Kidney epithelial cell (primary cell): Measurements from ENCODE around the gene C4orf36. TPM values are rescaled to one million over a fixed set of nuclear protein-coding genes. Genes with fewer than 3 reads are reported as not detected.

Source experiments
- DNase-seq: peaks from one replicate; pipeline ENCODE4 v3.0.0-alpha.2; 2010; ENCODE audit warnings: low read depth
- H3K27me3 ChIP-seq: 2 replicates; pipeline ENCODE4 v1.6.0; 2011; ENCODE audit warnings: low read length; ENCODE audit not compliant: control insufficient read depth, insufficient read depth
- H3K36me3 ChIP-seq: 2 replicates; pipeline ENCODE4 v1.5.1; 2011; ENCODE audit warnings: low read length; ENCODE audit not compliant: control insufficient read depth, insufficient read depth
- H3K4me3 ChIP-seq: 2 replicates; pipeline ENCODE4 v1.5.1; 2011; ENCODE audit warnings: low read depth, mild to moderate bottlenecking, control low read depth, low read length
- total RNA-seq: library from RNA; depleted of rRNA; stranded (reverse); fragments of >200 nt; gene quantifications from 2 replicates; pipeline ENCODE4 v1.2.3, GENCODE V29; 2015
- TF ChIP-seq, protein P1 (sequence below): IDR thresholded peaks from 2 replicates; pipeline ENCODE4 v1.5.1; 2011; ENCODE audit warnings: mild to moderate bottlenecking, moderate library complexity, low read length, control low read depth, inconsistent platforms; ENCODE audit not compliant: insufficient read depth, poor library complexity, severe bottlenecking

Gene C4orf36
- total RNA-seq, 1 donor from 2014 or later, result 0.71 TPM

DNA sequence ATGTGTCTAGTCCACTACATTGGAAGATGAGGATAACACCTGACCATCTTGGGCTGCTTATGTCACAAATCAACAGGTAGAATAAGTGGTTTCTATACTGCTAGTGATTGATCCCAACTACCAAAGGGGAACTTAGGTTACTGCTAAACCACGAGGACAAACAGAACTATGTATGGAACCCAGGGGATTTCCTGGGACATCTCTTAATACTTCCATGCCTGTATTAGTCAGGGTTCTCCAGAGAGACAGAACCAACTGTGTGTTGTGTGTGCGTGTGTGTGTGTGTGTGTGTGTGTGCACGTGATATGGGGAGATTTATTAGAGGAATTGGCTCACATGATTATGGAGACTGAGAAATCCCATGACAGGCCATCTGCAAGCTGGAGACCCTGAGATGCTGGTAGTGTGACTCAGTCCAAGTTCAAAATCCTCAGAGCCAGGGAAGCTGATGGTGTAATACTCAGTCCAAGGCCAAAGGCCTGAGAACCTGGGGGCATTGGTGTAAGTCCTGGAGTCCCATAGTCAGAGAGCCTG, 26.4 kb upstream of the C4orf36 start:
- H3K27me3 ChIP-seq, result no peaks in the 10 kb centered on the region
- no peak for DNase-seq
- H3K36me3 ChIP-seq, result no peaks in the 10 kb centered on the region
- TF ChIP-seq, protein P1, sequence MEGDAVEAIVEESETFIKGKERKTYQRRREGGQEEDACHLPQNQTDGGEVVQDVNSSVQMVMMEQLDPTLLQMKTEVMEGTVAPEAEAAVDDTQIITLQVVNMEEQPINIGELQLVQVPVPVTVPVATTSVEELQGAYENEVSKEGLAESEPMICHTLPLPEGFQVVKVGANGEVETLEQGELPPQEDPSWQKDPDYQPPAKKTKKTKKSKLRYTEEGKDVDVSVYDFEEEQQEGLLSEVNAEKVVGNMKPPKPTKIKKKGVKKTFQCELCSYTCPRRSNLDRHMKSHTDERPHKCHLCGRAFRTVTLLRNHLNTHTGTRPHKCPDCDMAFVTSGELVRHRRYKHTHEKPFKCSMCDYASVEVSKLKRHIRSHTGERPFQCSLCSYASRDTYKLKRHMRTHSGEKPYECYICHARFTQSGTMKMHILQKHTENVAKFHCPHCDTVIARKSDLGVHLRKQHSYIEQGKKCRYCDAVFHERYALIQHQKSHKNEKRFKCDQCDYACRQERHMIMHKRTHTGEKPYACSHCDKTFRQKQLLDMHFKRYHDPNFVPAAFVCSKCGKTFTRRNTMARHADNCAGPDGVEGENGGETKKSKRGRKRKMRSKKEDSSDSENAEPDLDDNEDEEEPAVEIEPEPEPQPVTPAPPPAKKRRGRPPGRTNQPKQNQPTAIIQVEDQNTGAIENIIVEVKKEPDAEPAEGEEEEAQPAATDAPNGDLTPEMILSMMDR, result no peak
- H3K4me3 ChIP-seq, result no peak overlapping the region

DNA sequence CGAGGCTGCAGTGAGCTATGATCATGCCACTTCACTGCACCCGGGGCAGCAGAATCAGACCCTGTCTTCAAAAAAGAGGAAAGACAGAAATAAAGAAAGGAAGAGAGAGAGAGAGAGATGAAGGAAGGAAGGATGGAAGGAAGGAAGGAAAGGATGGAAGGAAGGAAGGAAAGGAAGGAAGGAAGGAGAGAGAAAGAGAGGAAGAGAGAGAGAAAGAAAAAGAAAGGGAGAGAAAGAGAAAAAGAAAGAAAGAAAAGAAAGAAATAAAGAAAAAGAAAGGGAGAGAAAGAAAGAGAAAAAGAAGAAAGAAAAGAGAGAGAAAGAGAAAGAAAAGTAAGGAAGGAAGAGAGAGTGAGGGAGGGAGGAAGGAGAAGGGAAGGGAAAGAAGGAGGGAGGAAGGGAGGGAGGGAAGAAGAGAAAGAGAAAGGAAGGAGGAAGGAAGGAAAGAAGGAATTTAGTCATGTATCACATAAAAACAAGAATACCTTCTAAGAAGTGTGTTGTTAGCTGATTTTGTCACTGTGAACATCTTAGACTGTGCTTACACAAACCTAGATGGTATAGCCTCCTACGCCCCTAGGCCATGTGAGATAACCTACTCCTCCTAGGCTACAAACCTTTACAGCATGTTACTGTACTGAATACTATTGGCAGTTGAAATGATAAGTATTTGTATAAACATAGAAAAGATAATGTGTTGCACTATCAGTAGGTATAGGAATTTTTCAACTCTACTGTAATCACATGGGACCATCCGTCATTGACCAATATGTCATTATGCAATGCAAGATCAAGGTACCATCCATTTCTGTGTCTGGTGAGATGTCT, 25.2 kb upstream of the C4orf36 start:
- Histone ChIP-seq H3K36me3 (no peaks in the 10 kb centered on the region), H3K4me3 (no peak overlapping the region), H3K27me3 (no peaks in the 10 kb centered on the region)
- TF ChIP-seq, protein P1, result no peak
- no peak for DNase-seq

DNA sequence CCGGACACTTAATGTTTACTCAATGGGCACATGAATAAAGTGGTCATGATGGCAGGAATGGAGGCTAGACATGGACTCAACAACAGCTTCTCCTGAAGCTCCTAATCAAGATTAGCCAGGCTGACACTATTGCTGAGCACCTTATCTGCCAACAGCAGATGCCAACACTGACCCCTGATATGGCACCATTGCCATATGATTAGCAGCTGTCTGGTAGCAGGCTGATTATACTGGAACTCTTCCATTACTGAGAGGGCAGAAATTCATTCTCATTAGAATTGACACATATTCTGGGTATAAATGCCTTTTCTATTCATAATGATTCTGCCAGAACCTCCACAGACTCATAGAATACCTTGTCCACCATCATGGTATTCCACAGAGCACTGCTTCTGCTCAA, 24.2 kb upstream of the C4orf36 start:
- TF ChIP-seq, protein P1, result no peak
- H3K36me3 ChIP-seq, result no peaks in the 10 kb centered on the region
- no peak for DNase-seq
- H3K27me3 ChIP-seq, result no peaks in the 10 kb centered on the region
- H3K4me3 ChIP-seq, result no peak overlapping the region

DNA sequence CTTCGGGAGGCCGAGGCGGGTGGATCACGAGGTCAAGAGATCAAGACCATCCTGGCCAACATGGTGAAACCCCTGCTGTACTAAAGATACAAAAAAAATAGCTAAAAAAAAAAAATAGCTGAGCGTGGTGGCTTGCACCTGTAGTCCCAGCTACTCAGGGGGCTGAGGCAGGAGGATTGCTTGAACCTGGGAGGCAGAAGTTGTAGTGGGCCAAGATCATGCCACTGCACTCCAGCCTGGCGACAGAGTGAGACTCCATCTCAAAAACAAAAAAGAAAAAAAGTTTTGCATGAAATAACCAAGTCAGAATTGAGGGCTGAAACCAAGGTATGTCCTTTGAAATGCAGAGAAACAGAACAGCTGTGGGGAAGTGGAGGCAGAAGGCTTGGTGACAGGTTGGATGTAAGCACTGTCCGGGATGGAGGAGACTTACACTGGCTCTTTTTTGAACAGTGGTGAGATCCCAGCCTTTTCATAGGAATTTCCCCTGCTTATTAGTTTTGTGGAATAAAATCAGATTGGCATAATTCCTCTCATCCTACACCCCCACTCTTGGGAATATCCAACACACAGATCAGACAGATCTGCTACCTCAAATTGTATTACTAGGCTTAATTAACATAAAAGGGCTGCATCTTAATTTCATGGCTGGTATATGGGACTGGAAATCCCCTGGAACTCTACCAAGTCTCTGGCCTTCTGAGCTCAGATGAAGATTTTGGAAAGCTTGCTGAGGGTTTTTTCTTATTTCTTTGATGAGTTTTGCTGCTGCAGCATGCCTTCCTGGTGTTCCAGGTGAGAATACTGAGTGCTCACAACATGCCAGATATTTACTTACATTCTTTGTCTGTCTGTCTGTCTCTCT, 18.8 kb upstream of the C4orf36 start:
- DNase-seq, result no peak
- no peak overlapping the region for H3K4me3 ChIP-seq
- TF ChIP-seq, protein P1, result no peak
- no peaks in the 10 kb centered on the region for H3K27me3 ChIP-seq
- no peaks in the 10 kb centered on the region for H3K36me3 ChIP-seq

DNA sequence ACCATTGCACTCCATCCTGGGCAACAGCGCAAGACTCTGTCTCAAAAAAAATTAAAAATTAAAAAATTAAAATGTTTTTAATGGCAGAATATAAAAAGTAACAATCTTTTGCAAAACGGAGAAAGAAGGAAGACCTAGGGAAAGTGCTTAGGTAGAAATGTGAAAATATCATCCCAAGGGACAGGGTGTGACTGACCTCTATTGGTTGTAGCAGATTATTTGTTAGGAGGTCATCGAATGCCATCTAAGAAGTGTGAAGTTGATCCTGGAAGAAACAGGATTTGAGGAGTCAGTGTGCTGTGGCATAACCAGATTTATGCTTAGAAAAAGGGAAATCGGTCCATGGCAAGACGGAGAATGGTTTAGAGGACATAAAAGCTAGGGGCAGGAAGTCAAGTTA, 18.1 kb upstream of the C4orf36 start:
- Histone ChIP-seq H3K27me3 (no peaks in the 10 kb centered on the region), H3K36me3 (no peaks in the 10 kb centered on the region), H3K4me3 (no peak overlapping the region)
- DNase-seq, result no peak
- TF ChIP-seq, protein P1, result no peak
